IMR-90 (cell line): ENCODE measurements around the gene ITSN1. TPM values are rescaled to one million over a fixed set of nuclear protein-coding genes. Genes with fewer than 3 reads are reported as not detected.

Experiments used
- ATAC-seq: fragments of 200-7000 bp; cut with Tn5 transposase; 2 replicates; pipeline ENCODE4 v1.9.1; 2020; ENCODE audit warnings: low read depth, mild to moderate bottlenecking, moderate library complexity
- BruUV-seq: library from RNA; stranded (reverse); fragments of 400-500 nt; replicated peaks from 2 replicates; lab custom pipeline; 2021; lab: Mats Ljungman, UMichigan
- CTCF ChIA-PET: fragments of 300-600 bp; formaldehyde crosslinking; extraction: SDS; loops from one replicate; lab custom pipeline; 2021; ENCODE audit warnings: antibody characterized with exemption; lab: Yijun Ruan, JAX
- POLR2A ChIA-PET: fragments of 300-600 bp; sonication (Branson Sonifier 250); formaldehyde crosslinking; loops from one replicate; lab custom pipeline; 2022; ENCODE audit warnings: antibody characterized with exemption; ENCODE audit not compliant: unreplicated experiment; lab: Charles Lee
- DNase-seq: peaks from one replicate; pipeline ENCODE4 v3.0.0; 2013
- H2AFZ ChIP-seq: replicated peaks from 2 replicates; pipeline ENCODE3; 2013; ENCODE audit warnings: low read length, mild to moderate bottlenecking; ENCODE audit not compliant: poor library complexity
- H2AK5ac ChIP-seq: 2 replicates; pipeline ENCODE4 v1.6.1; 2013; ENCODE audit warnings: low read depth, low read length, inconsistent platforms
- H2AK9ac ChIP-seq: replicated peaks from 2 replicates; pipeline ENCODE3; 2013; ENCODE audit warnings: mild to moderate bottlenecking, low read depth, low read length, moderate library complexity; ENCODE audit not compliant: poor library complexity
- H2BK120ac ChIP-seq: 2 replicates; pipeline ENCODE4 v1.6.1; 2013; ENCODE audit warnings: low read depth, low read length, inconsistent platforms
- H2BK15ac ChIP-seq: 3 replicates; pipeline ENCODE4 v1.6.1; 2013; ENCODE audit warnings: low read depth, low read length, inconsistent platforms
- H2BK20ac ChIP-seq: 2 replicates; pipeline ENCODE4 v1.6.1; 2013; ENCODE audit warnings: low read depth, mild to moderate bottlenecking, inconsistent platforms, low read length, moderate library complexity
- H2BK5ac ChIP-seq: 2 replicates; pipeline ENCODE4 v1.6.1; 2013; ENCODE audit warnings: mild to moderate bottlenecking, low read depth, low read length, inconsistent platforms; ENCODE audit not compliant: poor library complexity, severe bottlenecking
- H3K14ac ChIP-seq: replicated peaks from 2 replicates; pipeline ENCODE4 v1.6.1; 2013; ENCODE audit warnings: low read depth, low read length, inconsistent platforms
- H3K18ac ChIP-seq: 2 replicates; pipeline ENCODE4 v1.6.1; 2013; ENCODE audit warnings: low read depth, low read length, control low read depth
- H3K23ac ChIP-seq: 2 replicates; pipeline ENCODE4 v1.6.1; 2013; ENCODE audit warnings: low read depth, low read length, inconsistent platforms
- H3K27ac ChIP-seq: 2 replicates; pipeline ENCODE4 v1.5.1; 2013; ENCODE audit warnings: mild to moderate bottlenecking, control low read depth, low read length; ENCODE audit not compliant: insufficient read depth
- H3K27me3 ChIP-seq: 2 replicates; pipeline ENCODE4 v1.6.1; 2013; ENCODE audit warnings: low read length; ENCODE audit not compliant: control insufficient read depth, insufficient read depth
- H3K36me3 ChIP-seq: 2 replicates; pipeline ENCODE4 v1.6.1; 2013; ENCODE audit warnings: low read length, mixed read lengths; ENCODE audit not compliant: control insufficient read depth, insufficient read depth
- H3K4ac ChIP-seq: 2 replicates; pipeline ENCODE4 v1.6.1; 2013; ENCODE audit warnings: low read depth, low read length, inconsistent platforms
- H3K4me1 ChIP-seq: 2 replicates; pipeline ENCODE4 v1.6.1; 2013; ENCODE audit warnings: low read length, mixed read lengths; ENCODE audit not compliant: control insufficient read depth, insufficient read depth
- H3K4me2 ChIP-seq: 2 replicates; pipeline ENCODE4 v1.6.1; 2013; ENCODE audit warnings: low read depth, mild to moderate bottlenecking, control low read depth, low read length, moderate library complexity
- H3K4me3 ChIP-seq: 2 replicates; pipeline ENCODE4 v1.5.1; 2013; ENCODE audit warnings: low read depth, mild to moderate bottlenecking, control low read depth, low read length, moderate library complexity; ENCODE audit not compliant: insufficient read depth
- H3K56ac ChIP-seq: 2 replicates; pipeline ENCODE4 v1.6.1; 2013; ENCODE audit warnings: low read length, inconsistent platforms; ENCODE audit not compliant: insufficient read depth; ENCODE audit errors: extremely low read depth
- H3K79me1 ChIP-seq, 2 experiments: 2 replicates each; pipeline ENCODE4 v1.6.1; 2013; ENCODE audit warnings: low read length in 2 of 2, inconsistent platforms in 1 of 2, low read depth in 1 of 2
- H3K9ac ChIP-seq: 2 replicates; pipeline ENCODE4 v1.6.1; 2013; ENCODE audit warnings: low read depth, low read length, control low read depth
- H3K9me1 ChIP-seq: 2 replicates; pipeline ENCODE4 v1.6.1; 2013; ENCODE audit warnings: low read length, inconsistent platforms; ENCODE audit not compliant: insufficient read depth
- H3K9me3 ChIP-seq: 2 replicates; pipeline ENCODE4 v1.6.1; 2013; ENCODE audit warnings: low read length; ENCODE audit not compliant: control insufficient read depth, insufficient read depth
- H4K20me1 ChIP-seq: 2 replicates; pipeline ENCODE4 v1.6.1; 2013; ENCODE audit warnings: low read length, inconsistent platforms; ENCODE audit not compliant: insufficient read depth
- H4K5ac ChIP-seq: 2 replicates; pipeline ENCODE4 v1.6.1; 2013; ENCODE audit warnings: mild to moderate bottlenecking, low read depth, low read length, control low read depth
- H4K8ac ChIP-seq, 2 experiments: 2 replicates each; pipeline ENCODE4 v1.6.1; 2013; ENCODE audit warnings: low read depth in 2 of 2, low read length in 2 of 2, control low read depth in 1 of 2, inconsistent platforms in 1 of 2
- H4K91ac ChIP-seq: 2 replicates; pipeline ENCODE4 v1.6.1; 2013; ENCODE audit warnings: low read depth, low read length, inconsistent platforms; ENCODE audit not compliant: insufficient read depth
- BHLHE40 ChIP-seq: fragments of 150-350 bp; IDR thresholded peaks from 2 replicates; pipeline ENCODE4 v1.6.1; 2016; ENCODE audit warnings: mild to moderate bottlenecking, low read depth, low read length
- CEBPB ChIP-seq: IDR thresholded peaks from 2 replicates; pipeline ENCODE4 v1.6.1; 2012; ENCODE audit warnings: low read depth, low read length, improper control_type of control experiment
- CHD1 ChIP-seq: IDR thresholded peaks from 2 replicates; pipeline ENCODE4 v1.6.1; 2012; ENCODE audit warnings: low read depth, low read length, improper control_type of control experiment
- FOS ChIP-seq: fragments of 150-350 bp; IDR thresholded peaks from 2 replicates; pipeline ENCODE4 v1.6.1; 2016; ENCODE audit warnings: low read depth, low read length
- MAFK ChIP-seq: IDR thresholded peaks from 2 replicates; pipeline ENCODE4 v1.6.1; 2012; ENCODE audit warnings: low read depth, low read length, improper control_type of control experiment
- MAZ ChIP-seq: IDR thresholded peaks from 2 replicates; pipeline ENCODE4 v1.6.1; 2012; ENCODE audit warnings: low read depth, mild to moderate bottlenecking, low read length, improper control_type of control experiment, moderate library complexity, borderline replicate concordance
- RAD21 ChIP-seq: IDR thresholded peaks from 2 replicates; pipeline ENCODE4 v1.6.1; 2012; ENCODE audit warnings: low read length, improper control_type of control experiment
- SMC3 ChIP-seq: fragments of 150-350 bp; IDR thresholded peaks from 2 replicates; pipeline ENCODE4 v1.6.1; 2016; ENCODE audit warnings: low read depth, mild to moderate bottlenecking, antibody characterized with exemption, low read length, moderate library complexity
- USF2 ChIP-seq: fragments of 150-350 bp; IDR thresholded peaks from 2 replicates; pipeline ENCODE4 v1.6.1; 2017; ENCODE audit warnings: mild to moderate bottlenecking, antibody characterized with exemption, low read length, low read depth
- WGBS, 2 experiments: methylation state at CpG; one replicate each; pipeline versions ENCODE4 v1.1.5 to v1.1.7; 2013; ENCODE audit warnings: missing lambda C conversion rate in 2 of 2; ENCODE audit not compliant: insufficient read length in 1 of 2; ENCODE audit errors: extremely low coverage in 2 of 2; 5-methylcytosine and 5-hydroxymethylcytosine counted together
- dilution Hi-C: fragments of 300-500 bp; cut with HindIII; formaldehyde crosslinking; loops from one replicate; pipeline ENCODE4 v1.14.3; 2018; ENCODE audit warnings: low sequenced_read_pairs; ENCODE audit not compliant: unreplicated experiment
- in situ Hi-C: fragments of 300-500 bp; cut with MboI; formaldehyde crosslinking; loops from 3 replicates; pipeline ENCODE4 v1.14.3; 2019; ENCODE audit warnings: low sequenced_read_pairs, inconsistent platforms, mixed read lengths
- intact Hi-C: fragments of 100-400 bp; cut with micrococcal nuclease; formaldehyde crosslinking; loops from 2 replicates; pipeline ENCODE4 v1.10.0; 2022
- polyA plus RNA-seq, 3 experiments: library from polyadenylated mRNA; depleted of rRNA; stranded (reverse); fragments of >200 nt; gene quantifications; 2 replicates each; pipeline ENCODE4 v1.2.3, GENCODE V29; 2012; ENCODE audit warnings: low replicate concordance in 1 of 3
- total RNA-seq: library from RNA; depleted of rRNA; stranded (reverse); fragments of >200 nt; gene quantifications from 2 replicates; pipeline ENCODE4 v1.2.3, GENCODE V29; 2012

The ITSN1 gene
- total and polyA plus RNA-seq, 2 of the 4 experiments (the other 2 are of a cell fraction) = 45.4 to 62.0 TPM

- WGBS, 2 experiments = 0% methylated on average over 1 of the region's 5 CpGs; no CpG with 5 or more reads in 1 of the 2 experiments
Measured at GRCh38 chr21:33899199-33899598, 256.9 kb downstream of the ITSN1 start.

More at GRCh38 chr21:33899199-33899598, 256.9 kb downstream of the ITSN1 start:
- Histone ChIP-seq H2BK20ac (peak overlapping the region; percentile 58), H3K4ac (peak overlapping the region; percentile 33), H2AK9ac (peak overlapping the region; percentile 83), H3K79me1 (no peaks in the 10 kb centered on the region), H3K27ac (peak overlapping the region; percentile 62), H3K18ac (peak overlapping the region; percentile 74), H4K91ac (peak overlapping the region; percentile 69), H2AK5ac (peak overlapping the region; percentile 67; the same call in 1 of the 2 replicates), H4K20me1 (no peaks in the 10 kb centered on the region), H3K9me3 (no peaks in the 10 kb centered on the region), H3K4me2 (peak overlapping the region; percentile 9; the same call in 1 of the 2 replicates), H3K9me1 (peaks cover 15% of the 10 kb centered on the region), H2BK5ac (peak overlapping the region; percentile 25), H3K4me1 (peaks cover 19% of the 10 kb centered on the region), H4K8ac (peak overlapping the region; percentile 18 to 25; a peak in 2 of 4 replicates), H2BK120ac (peak overlapping the region; percentile 59; the same call in 1 of the 2 replicates), H3K23ac (peak overlapping the region; percentile 11; the same call in 1 of the 2 replicates), H2BK15ac (peak overlapping the region; percentile 9; the same call in 1 of the 3 replicates), H3K56ac (no peak overlapping the region), H3K36me3 (peaks cover 20% of the 10 kb centered on the region), H3K4me3 (no peak overlapping the region), H3K9ac (peak overlapping the region; percentile 3; the same call in 1 of the 2 replicates), H3K27me3 (no peaks in the 10 kb centered on the region), H4K5ac (peak overlapping the region; percentile 28), H2AFZ (peak overlapping the region; percentile 70), H3K14ac (0 out of 2 replicates have a peak overlapping the region, but pooled peaks have one; percentile 23)
- intact Hi-C loops = no loop called here
- dilution Hi-C loops = no loop called here
- DNase-seq = peak; percentile 48
- TF ChIP-seq USF2 = no peak
- no peak for TF ChIP-seq FOS
- TF ChIP-seq CEBPB = no peak
- TF ChIP-seq CHD1 = no peak
- no peak for TF ChIP-seq MAFK
- no peak for TF ChIP-seq RAD21
- no peak for TF ChIP-seq SMC3
- no peak for TF ChIP-seq BHLHE40
- no peak for TF ChIP-seq MAZ
- ChIA-PET CTCF (interaction anchor here (0.6 to 1.6 kb wide), 3 partner anchors 103 to 294 kb away, joined by 3 to 8 read pairs (median 4); no protein-coding TSS in a partner anchor), POLR2A (no interaction called here)
- in situ Hi-C loops = no loop called here
- ATAC-seq = peak; percentile 34
- no TSS peak for BruUV-seq
